Measurements from ENCODE around the gene EFCAB10. TPM values are rescaled to one million over a fixed set of nuclear protein-coding genes. Genes with fewer than 3 reads are reported as not detected.
A peak's percentile ranks its signal among the peaks of the same experiment; 100 is the strongest.
"Not testable (repeated sequence)": the region's sequence is repeated elsewhere in the genome, so short reads cannot be mapped to it uniquely, and the experiment has no call there.

EFCAB10 gene
- total RNA-seq, 1 donor from 2014 or later: not detected

GRCh38 chr7:105532709-105533460, 48.4 kb downstream of the EFCAB10 start:
- Histone ChIP-seq H3K36me3 (peaks cover 8 to 9% of the 10 kb centered on the region in 2 donors), H3K4me1 (peaks cover 0 to 12% of the 10 kb centered on the region in 2 donors), H3K9me3 (no peaks in the 10 kb centered on the region), H3K27ac (peak overlapping the region in 1 of 2 donors; percentile 80), H3K27me3 (no peaks in the 10 kb centered on the region), H3K4me3 (peak overlapping the region; percentile 70)
- intact Hi-C loops (cut with DNase I): loop anchor here (1.0 to 5.0 kb wide), 2 partner anchors 11 to 551 kb away; partner anchors contain the start of gene PUS7
- no peak for TF ChIP-seq CTCF (IDR thresholded peaks at IDR 0.05)
- no peak for DNase-seq (ENCODE audit: low spot score in 2 of 2)

GRCh38 chr7:105531792-105532671, 49.3 kb downstream of the EFCAB10 start, which contains the start of gene RINT1:
RINT1 (plus strand) TSS chr7:105532201; CDS start chr7:105532316, 115 bp downstream.
- Histone ChIP-seq H3K9me3 (no peaks in the 10 kb centered on the region), H3K27ac (peak within 1 kb of the TSS; percentile 71 to 80), H3K27me3 (no peaks in the 10 kb centered on the region), H3K4me3 (peak within 1 kb of the TSS; percentile 70), H3K36me3 (peaks cover under 1 to 3% of the 10 kb centered on the region in 2 donors), H3K4me1 (peaks cover 0 to 12% of the 10 kb centered on the region in 2 donors)
- TF ChIP-seq CTCF (IDR thresholded peaks at IDR 0.05): peak; percentile 26 to 80 (median 75)
- intact Hi-C loops (cut with DNase I): loop anchor here (1.0 to 5.0 kb wide), 2 partner anchors 10 to 550 kb away; partner anchors contain the start of gene PUS7
- DNase-seq (ENCODE audit: low spot score in 2 of 2): peak; percentile 66 to 95

GRCh38 chr7:105530546-105530945, 50.7 kb downstream of the EFCAB10 start:
- Histone ChIP-seq H3K9me3 (no peaks in the 10 kb centered on the region), H3K4me3 (no peak overlapping the region), H3K27me3 (no peaks in the 10 kb centered on the region), H3K4me1 (peaks cover 0 to 12% of the 10 kb centered on the region in 2 donors), H3K36me3 (no peaks in the 10 kb centered on the region), H3K27ac (no peak overlapping the region)
- TF ChIP-seq CTCF (IDR thresholded peaks at IDR 0.05): no peak
- intact Hi-C loops (cut with DNase I): loop anchor here (5.0 kb wide), 1 partner anchor 548 kb away; no protein-coding TSS in a partner anchor
- no peak for DNase-seq (ENCODE audit: low spot score in 2 of 2)

GRCh38 chr7:105530126-105530525, 51.2 kb downstream of the EFCAB10 start:
- no peak for TF ChIP-seq CTCF (IDR thresholded peaks at IDR 0.05)
- Histone ChIP-seq H3K27me3 (no peaks in the 10 kb centered on the region), H3K9me3 (no peaks in the 10 kb centered on the region), H3K36me3 (no peaks in the 10 kb centered on the region), H3K27ac (no peak overlapping the region), H3K4me3 (no peak overlapping the region), H3K4me1 (peaks cover 0 to 12% of the 10 kb centered on the region in 2 donors)
- no peak for DNase-seq (ENCODE audit: low spot score in 2 of 2)
- intact Hi-C loops (cut with DNase I): loop anchor here (5.0 kb wide), 1 partner anchor 548 kb away; no protein-coding TSS in a partner anchor

- H3K27me3 ChIP-seq; H3K9me3 ChIP-seq; DNase-seq (ENCODE audit: low spot score in 2 of 2); H3K27ac ChIP-seq; H3K4me1 ChIP-seq; H3K36me3 ChIP-seq; H3K4me3 ChIP-seq: not testable (repeated sequence)
- intact Hi-C loops (cut with DNase I): loop anchor here (10.0 kb wide), 2 partner anchors 347 to 1323 kb away; partner anchors contain the start of genes ATXN7L1 and ORC5
Observed at GRCh38 chr7:105527737-105528136, 53.6 kb downstream of the EFCAB10 start.
